WTC11 (cell line): ENCODE data around the gene ZNF205. TPM values are rescaled to one million over a fixed set of nuclear protein-coding genes. Genes with fewer than 3 reads are reported as not detected.

Experiments used
- ATAC-seq: fragments of 200-7000 bp; cut with Tn5 transposase; 2 replicates; pipeline ENCODE4 v1.10.0; 2021; ENCODE audit warnings: mild to moderate bottlenecking, moderate library complexity
- CTCF ChIA-PET: fragments of 300-600 bp; sonication (Branson Sonifier 250); formaldehyde crosslinking; loops from one replicate; lab custom pipeline; 2021; ENCODE audit warnings: antibody characterized with exemption; lab: Charles Lee
- POLR2A ChIA-PET: fragments of 350-600 bp; sonication (Branson Sonifier 250); formaldehyde crosslinking; loops from one replicate; lab custom pipeline; 2021; ENCODE audit warnings: antibody characterized with exemption; lab: Charles Lee
- DNase-seq: peaks from one replicate; pipeline ENCODE4 v3.0.0; 2021; ENCODE audit warnings: low spot score
- H3K27ac Mint-ChIP-seq: 2 replicates; pipeline ENCODE4 v1.8.0; 2021; ENCODE audit warnings: mixed read lengths
- H3K27me3 Mint-ChIP-seq: 2 replicates; pipeline ENCODE4 v1.8.0; 2021; ENCODE audit warnings: low read depth, mild to moderate bottlenecking, moderate library complexity, mixed read lengths
- H3K36me3 Mint-ChIP-seq: 2 replicates; pipeline ENCODE4 v1.8.0; 2021; ENCODE audit warnings: mixed read lengths
- H3K4me1 Mint-ChIP-seq: 2 replicates; pipeline ENCODE4 v1.8.0; 2022; ENCODE audit warnings: mixed read lengths
- H3K4me3 Mint-ChIP-seq: 2 replicates; pipeline ENCODE4 v1.8.0; 2021; ENCODE audit warnings: mild to moderate bottlenecking, moderate library complexity, mixed read lengths
- H3K9me3 Mint-ChIP-seq: 2 replicates; pipeline ENCODE4 v1.8.0; 2021; ENCODE audit warnings: mixed read lengths
- JUN ChIP-seq: sonication (generic); formaldehyde crosslinking; IDR thresholded peaks from 2 replicates; pipeline ENCODE4 v1.8.0; 2023; ENCODE audit warnings: mild to moderate bottlenecking, missing genetic modification reagents
- NR3C1 ChIP-seq: sonication (generic); formaldehyde crosslinking; conservative IDR thresholded peaks from 2 replicates; pipeline ENCODE4 v1.8.1; 2023; ENCODE audit warnings: low read depth, mild to moderate bottlenecking, missing genetic modification reagents
- OVOL2 ChIP-seq: fragments of 250-450 bp; sonication (Bioruptor Pico); IDR thresholded peaks from 2 replicates; pipeline ENCODE4 v1.9.0; 2021; ENCODE audit warnings: mild to moderate bottlenecking, borderline replicate concordance
- ZNF219 ChIP-seq: sonication (generic); formaldehyde crosslinking; IDR thresholded peaks from 2 replicates; pipeline ENCODE4 v1.8.0; 2023; ENCODE audit warnings: missing genetic modification reagents, mild to moderate bottlenecking, borderline replicate concordance
- total RNA-seq: library from RNA; stranded (reverse); gene quantifications from 3 replicates; pipeline ENCODE4 v1.2.3, GENCODE V29; 2021
- TF ChIP-seq, protein P1 (sequence below): sonication (generic); formaldehyde crosslinking; IDR thresholded peaks from 2 replicates; pipeline ENCODE4 v1.8.0; 2022; ENCODE audit warnings: missing genetic modification reagents
- TF ChIP-seq, protein P2 (sequence below): fragments of 200-600 bp; IDR thresholded peaks from 2 replicates; pipeline ENCODE4 v1.8.0; 2022; ENCODE audit warnings: antibody characterized with exemption
- TF ChIP-seq, protein P3 (sequence below): sonication (generic); formaldehyde crosslinking; IDR thresholded peaks from 2 replicates; pipeline ENCODE4 v1.8.0; 2023; ENCODE audit warnings: missing genetic modification reagents
- TF ChIP-seq, protein P4 (sequence below): sonication (generic); formaldehyde crosslinking; conservative IDR thresholded peaks from 2 replicates; pipeline ENCODE4 v1.8.1; 2023; ENCODE audit warnings: mild to moderate bottlenecking, low read depth, missing genetic modification reagents, moderate library complexity
- TF ChIP-seq, protein P5 (sequence below): fragments of 250-450 bp; sonication (Bioruptor Pico); conservative IDR thresholded peaks from 2 replicates; pipeline ENCODE4 v1.9.0; 2021; ENCODE audit warnings: mild to moderate bottlenecking

The ZNF205 gene
- total RNA-seq, 1 experiment from 2014 or later: 22.7 TPM

GRCh38 chr16:3129137-3130131 is 17.0 kb downstream of the ZNF205 start (continued):
- TF ChIP-seq, protein P1, sequence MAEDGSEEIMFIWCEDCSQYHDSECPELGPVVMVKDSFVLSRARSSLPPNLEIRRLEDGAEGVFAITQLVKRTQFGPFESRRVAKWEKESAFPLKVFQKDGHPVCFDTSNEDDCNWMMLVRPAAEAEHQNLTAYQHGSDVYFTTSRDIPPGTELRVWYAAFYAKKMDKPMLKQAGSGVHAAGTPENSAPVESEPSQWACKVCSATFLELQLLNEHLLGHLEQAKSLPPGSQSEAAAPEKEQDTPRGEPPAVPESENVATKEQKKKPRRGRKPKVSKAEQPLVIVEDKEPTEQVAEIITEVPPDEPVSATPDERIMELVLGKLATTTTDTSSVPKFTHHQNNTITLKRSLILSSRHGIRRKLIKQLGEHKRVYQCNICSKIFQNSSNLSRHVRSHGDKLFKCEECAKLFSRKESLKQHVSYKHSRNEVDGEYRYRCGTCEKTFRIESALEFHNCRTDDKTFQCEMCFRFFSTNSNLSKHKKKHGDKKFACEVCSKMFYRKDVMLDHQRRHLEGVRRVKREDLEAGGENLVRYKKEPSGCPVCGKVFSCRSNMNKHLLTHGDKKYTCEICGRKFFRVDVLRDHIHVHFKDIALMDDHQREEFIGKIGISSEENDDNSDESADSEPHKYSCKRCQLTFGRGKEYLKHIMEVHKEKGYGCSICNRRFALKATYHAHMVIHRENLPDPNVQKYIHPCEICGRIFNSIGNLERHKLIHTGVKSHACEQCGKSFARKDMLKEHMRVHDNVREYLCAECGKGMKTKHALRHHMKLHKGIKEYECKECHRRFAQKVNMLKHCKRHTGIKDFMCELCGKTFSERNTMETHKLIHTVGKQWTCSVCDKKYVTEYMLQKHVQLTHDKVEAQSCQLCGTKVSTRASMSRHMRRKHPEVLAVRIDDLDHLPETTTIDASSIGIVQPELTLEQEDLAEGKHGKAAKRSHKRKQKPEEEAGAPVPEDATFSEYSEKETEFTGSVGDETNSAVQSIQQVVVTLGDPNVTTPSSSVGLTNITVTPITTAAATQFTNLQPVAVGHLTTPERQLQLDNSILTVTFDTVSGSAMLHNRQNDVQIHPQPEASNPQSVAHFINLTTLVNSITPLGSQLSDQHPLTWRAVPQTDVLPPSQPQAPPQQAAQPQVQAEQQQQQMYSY (CRISPR knock-in tag): no peak
- TF ChIP-seq, all 79 proteins: peak for 4

- ChIA-PET CTCF (interaction anchor here (0.6 to 6.0 kb wide), 23 partner anchors 9 to 474 kb away, joined by 3 to 112 read pairs (median 5); partner anchors contain the start of genes TNFRSF12A, ZNF205 and ZSCAN10), POLR2A (no interaction called here)
- H3K9me3 Mint-ChIP-seq: no peaks in the 10 kb centered on the region
- peaks cover 38% of the 10 kb centered on the region for H3K4me1 Mint-ChIP-seq
- DNase-seq (peak; percentile 81), ATAC-seq (peak; percentile 48)
- peaks cover 9% of the 10 kb centered on the region; the same call in 1 of the 2 replicates for H3K36me3 Mint-ChIP-seq
- TF ChIP-seq, protein P2, sequence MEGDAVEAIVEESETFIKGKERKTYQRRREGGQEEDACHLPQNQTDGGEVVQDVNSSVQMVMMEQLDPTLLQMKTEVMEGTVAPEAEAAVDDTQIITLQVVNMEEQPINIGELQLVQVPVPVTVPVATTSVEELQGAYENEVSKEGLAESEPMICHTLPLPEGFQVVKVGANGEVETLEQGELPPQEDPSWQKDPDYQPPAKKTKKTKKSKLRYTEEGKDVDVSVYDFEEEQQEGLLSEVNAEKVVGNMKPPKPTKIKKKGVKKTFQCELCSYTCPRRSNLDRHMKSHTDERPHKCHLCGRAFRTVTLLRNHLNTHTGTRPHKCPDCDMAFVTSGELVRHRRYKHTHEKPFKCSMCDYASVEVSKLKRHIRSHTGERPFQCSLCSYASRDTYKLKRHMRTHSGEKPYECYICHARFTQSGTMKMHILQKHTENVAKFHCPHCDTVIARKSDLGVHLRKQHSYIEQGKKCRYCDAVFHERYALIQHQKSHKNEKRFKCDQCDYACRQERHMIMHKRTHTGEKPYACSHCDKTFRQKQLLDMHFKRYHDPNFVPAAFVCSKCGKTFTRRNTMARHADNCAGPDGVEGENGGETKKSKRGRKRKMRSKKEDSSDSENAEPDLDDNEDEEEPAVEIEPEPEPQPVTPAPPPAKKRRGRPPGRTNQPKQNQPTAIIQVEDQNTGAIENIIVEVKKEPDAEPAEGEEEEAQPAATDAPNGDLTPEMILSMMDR: peak; percentile 46; the same call in 1 of the 2 replicates
- TF ChIP-seq, protein P3, sequence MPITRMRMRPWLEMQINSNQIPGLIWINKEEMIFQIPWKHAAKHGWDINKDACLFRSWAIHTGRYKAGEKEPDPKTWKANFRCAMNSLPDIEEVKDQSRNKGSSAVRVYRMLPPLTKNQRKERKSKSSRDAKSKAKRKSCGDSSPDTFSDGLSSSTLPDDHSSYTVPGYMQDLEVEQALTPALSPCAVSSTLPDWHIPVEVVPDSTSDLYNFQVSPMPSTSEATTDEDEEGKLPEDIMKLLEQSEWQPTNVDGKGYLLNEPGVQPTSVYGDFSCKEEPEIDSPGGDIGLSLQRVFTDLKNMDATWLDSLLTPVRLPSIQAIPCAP (CRISPR knock-in tag): no peak
- TF ChIP-seq NR3C1: no peak
- TF ChIP-seq JUN (CRISPR knock-in tag): no peak
- no peak for TF ChIP-seq ZNF219 (CRISPR knock-in tag)
- TF ChIP-seq, protein P4, sequence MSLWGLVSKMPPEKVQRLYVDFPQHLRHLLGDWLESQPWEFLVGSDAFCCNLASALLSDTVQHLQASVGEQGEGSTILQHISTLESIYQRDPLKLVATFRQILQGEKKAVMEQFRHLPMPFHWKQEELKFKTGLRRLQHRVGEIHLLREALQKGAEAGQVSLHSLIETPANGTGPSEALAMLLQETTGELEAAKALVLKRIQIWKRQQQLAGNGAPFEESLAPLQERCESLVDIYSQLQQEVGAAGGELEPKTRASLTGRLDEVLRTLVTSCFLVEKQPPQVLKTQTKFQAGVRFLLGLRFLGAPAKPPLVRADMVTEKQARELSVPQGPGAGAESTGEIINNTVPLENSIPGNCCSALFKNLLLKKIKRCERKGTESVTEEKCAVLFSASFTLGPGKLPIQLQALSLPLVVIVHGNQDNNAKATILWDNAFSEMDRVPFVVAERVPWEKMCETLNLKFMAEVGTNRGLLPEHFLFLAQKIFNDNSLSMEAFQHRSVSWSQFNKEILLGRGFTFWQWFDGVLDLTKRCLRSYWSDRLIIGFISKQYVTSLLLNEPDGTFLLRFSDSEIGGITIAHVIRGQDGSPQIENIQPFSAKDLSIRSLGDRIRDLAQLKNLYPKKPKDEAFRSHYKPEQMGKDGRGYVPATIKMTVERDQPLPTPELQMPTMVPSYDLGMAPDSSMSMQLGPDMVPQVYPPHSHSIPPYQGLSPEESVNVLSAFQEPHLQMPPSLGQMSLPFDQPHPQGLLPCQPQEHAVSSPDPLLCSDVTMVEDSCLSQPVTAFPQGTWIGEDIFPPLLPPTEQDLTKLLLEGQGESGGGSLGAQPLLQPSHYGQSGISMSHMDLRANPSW (CRISPR knock-in tag): no peak
- TF ChIP-seq, protein P1 (CRISPR knock-in tag): peak; percentile 79
- TF ChIP-seq, protein P5, sequence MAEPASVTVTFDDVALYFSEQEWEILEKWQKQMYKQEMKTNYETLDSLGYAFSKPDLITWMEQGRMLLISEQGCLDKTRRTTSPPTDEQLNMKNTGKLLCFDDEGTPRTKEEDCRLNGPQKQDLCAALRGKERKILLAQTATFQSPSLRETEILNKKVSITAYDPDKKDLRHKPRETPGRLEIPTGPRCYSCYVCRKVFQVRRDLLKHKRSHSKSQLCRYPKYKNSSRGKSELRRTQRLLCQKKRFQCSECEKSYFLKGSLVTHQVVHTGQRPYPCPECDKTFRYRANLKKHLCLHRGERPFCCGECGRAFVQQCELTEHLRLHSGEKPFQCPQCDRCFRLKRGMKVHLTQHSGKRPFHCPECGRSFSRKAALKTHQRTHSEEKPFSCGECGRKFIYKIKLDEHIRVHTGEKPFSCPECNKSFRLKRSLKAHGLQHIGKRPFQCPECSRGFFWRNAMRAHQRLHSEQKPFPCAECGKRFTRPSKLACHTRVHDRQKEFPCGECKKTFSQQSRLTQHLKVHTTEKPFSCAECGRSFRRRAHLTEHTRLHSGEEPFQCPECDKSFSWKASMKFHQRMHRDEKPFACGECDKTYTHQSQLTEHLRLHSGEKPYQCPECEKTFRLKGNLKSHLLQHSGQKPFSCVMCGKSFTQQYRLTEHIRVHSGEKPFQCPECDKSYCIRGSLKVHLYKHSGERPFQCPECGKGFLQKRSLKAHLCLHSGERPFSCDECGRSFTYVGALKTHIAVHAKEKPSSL (CRISPR knock-in tag): no peak
- TF ChIP-seq OVOL2 (CRISPR knock-in tag): no peak
- H3K27ac Mint-ChIP-seq: peak overlapping the region; percentile 83; the same call in 1 of the 2 replicates
- H3K27me3 Mint-ChIP-seq: no peaks in the 10 kb centered on the region
- peak overlapping the region; percentile 14 for H3K4me3 Mint-ChIP-seq
Observed at GRCh38 chr16:3131755-3132377, 19.5 kb downstream of the ZNF205 start.
